WI38 (cell line): ENCODE measurements around the gene SLC26A11.

ENCODE experiments used
- H3K4me3 ChIP-seq: 2 replicates; pipeline ENCODE4 v1.5.1; 2011; ENCODE audit warnings: low read depth, mild to moderate bottlenecking, control low read depth, low read length
- CTCF ChIP-seq: IDR thresholded peaks from 2 replicates; pipeline ENCODE4 v1.5.1; 2012; ENCODE audit warnings: low read depth, mild to moderate bottlenecking, control low read depth, low read length

The SLC26A11 gene

GRCh38 chr17:80208050-80208449 is 12.2 kb upstream of the SLC26A11 start:
- H3K4me3 ChIP-seq, result no peak overlapping the region
- TF ChIP-seq CTCF, result no peak

GRCh38 chr17:80209765-80210164 is 10.5 kb upstream of the SLC26A11 start:
- TF ChIP-seq CTCF, result no peak
- no peak overlapping the region for H3K4me3 ChIP-seq

GRCh38 chr17:80210348-80211108 is 9.7 kb upstream of the SLC26A11 start:
- H3K4me3 ChIP-seq, result no peak overlapping the region
- TF ChIP-seq CTCF, result no peak

GRCh38 chr17:80212109-80212508 is 8.1 kb upstream of the SLC26A11 start:
- H3K4me3 ChIP-seq, result no peak overlapping the region
- TF ChIP-seq CTCF, result no peak

GRCh38 chr17:80212511-80212910 is 7.7 kb upstream of the SLC26A11 start:
- H3K4me3 ChIP-seq, result no peak overlapping the region
- no peak for TF ChIP-seq CTCF

GRCh38 chr17:80212962-80213642 is 7.1 kb upstream of the SLC26A11 start:
- H3K4me3 ChIP-seq, result no peak overlapping the region
- TF ChIP-seq CTCF, result no peak

GRCh38 chr17:80213643-80213975 is 6.6 kb upstream of the SLC26A11 start:
- no peak for TF ChIP-seq CTCF
- H3K4me3 ChIP-seq, result no peak overlapping the region
